Activated T-cell treated with anti-CD3 and anti-CD28 coated beads for 24 hours (primary cell): Measurements from ENCODE around the gene NXN.
"Not testable (repeated sequence)": the region's sequence is repeated elsewhere in the genome, so short reads cannot be mapped to it uniquely, and the experiment has no call there.

Source experiments
- DNase-seq: peaks from one replicate; pipeline ENCODE4 v3.0.0-alpha.2; 2020; ENCODE audit warnings: low read depth

Gene NXN

DNA sequence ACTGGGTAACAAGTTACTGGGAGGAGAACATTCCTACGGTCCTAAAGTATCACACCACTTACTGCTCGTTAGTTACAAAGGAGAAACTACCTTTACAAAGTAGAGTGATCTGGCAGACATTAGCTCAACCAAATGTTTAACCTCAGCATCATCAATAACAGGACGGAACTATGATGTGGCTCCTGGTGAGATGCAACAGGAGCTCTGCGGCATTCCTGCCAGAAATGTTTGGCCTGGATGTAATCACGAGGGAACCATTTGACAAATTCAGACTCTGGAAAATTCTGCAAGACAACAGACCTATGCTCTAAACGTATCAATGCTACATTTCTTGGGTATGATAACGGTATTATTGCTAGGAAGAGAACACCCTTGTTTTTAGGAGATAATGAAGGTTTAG, 117.0 kb downstream of the NXN start:
- DNase-seq: no peak

- no peak for DNase-seq
Observed at GRCh38 chr17:861364-861763, 118.2 kb downstream of the NXN start.

DNA sequence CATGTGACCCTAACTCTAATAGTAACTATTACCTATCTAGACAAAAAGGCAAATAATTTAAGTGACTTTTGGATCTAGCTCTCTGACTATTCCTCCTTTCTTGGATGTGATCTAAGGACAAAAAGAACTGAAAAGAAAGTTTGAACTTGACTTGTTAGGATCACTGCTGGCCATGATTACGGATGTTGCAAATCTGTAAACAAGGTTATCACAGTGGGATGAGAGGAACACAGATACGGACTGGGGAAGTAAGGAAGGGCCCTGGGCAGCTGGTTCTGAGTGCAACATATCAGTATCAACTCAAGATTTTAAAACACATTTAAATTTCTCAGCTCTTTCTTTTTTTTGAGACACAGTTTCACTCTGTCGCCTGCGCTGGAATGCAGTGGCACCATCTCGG, 118.8 kb downstream of the NXN start:
- no peak for DNase-seq

GRCh38 chr17:859824-860195, 119.8 kb downstream of the NXN start:
- no peak for DNase-seq

DNA sequence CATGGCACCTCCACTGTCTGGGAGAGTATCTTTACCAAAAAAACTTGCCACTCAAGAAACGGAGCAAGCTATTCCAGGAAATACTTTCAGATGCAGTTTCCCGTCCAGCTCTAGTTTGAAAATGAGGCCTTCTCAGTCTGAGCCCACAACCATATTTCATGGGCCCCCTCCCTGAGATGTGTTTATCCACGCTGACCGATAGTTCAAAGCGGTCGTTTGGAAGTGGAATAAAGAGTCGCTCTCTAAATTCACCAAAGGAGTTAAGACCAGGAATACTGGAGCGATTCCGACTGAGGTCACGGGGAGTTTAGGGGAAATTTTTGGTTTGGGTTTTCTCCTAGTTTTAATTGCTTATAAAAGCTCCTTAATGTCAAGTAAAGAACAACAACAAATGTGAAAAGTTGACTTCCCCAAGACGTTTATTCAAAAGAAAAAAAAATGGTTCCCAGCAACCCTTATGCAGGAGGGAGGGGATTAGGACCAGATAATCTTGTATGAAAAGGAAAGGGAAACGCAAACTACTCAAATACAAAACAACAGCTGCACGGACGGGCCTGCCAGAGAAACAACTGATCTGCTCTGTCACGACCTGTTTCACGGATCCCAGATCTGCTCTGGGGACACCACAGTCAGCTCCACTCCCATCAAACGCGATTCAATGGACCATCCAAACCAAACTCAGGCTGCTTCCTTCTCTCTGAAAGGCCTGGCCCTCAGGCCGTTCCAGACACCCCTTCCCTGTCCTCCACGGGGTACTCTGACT, 120.3 kb downstream of the NXN start:
- DNase-seq: no peak

DNA sequence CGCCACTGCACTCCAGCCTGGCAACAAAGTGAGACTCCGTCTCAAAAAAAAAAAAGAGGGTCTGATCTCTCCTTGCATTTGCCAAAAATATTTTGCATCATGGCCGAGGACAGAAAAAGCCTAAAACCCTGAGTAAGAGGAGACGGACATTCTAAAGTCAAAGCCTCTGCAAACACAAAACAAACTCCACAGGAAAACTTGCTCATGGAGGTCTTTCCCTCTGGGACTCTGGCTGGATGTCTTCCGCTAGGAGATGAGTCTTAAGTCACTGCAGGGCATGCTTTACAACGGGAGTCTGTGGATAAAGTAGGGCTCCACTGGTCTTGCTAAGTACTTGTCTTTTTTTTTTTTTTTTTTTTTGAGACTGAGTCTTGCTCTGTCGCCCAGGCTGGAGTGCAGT, 123.4 kb downstream of the NXN start:
- no peak for DNase-seq

GRCh38 chr17:855569-855968, 124.0 kb downstream of the NXN start:
- DNase-seq: no peak

GRCh38 chr17:852850-853249, 126.7 kb downstream of the NXN start:
- DNase-seq: not testable (repeated sequence)

DNA sequence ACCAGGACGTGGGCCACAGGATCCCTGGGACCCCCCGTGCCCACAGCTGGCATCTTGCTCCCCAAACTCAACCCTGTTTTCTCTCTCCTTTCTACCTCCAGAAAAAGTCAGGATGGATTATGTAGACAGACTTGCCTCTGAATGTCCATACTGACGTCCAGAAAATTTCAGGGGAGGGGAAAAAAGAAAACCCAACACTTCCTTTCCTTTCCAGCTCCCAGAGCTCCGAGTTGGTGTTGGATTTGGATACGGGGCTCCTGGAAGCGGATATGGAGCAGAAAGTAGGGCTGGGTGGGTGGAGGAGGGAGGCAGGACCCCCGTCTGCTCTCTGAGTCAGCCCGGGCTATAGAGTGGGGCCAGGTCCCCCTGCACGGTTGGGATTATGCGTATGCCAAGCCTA, 127.2 kb downstream of the NXN start:
- no peak for DNase-seq

DNA sequence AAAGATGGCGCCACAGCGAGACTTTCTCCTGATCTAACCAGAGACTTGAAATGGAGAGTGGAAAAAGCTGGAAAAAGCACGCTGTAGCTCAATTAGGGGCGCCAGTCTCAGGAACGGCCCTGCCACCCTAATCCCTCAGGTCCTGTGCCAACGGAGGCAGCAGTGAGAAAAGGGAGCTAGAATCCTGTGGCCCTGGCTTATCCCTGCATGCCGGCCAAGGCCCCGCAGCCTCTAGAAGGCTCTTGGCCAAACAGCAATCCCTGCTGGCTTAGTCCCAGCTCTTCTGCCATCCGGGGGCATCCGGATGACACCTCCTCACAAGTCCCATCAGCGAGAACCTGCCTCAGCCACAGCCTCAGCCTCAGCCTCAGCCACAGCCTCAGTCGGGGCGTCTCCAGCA, 127.7 kb downstream of the NXN start:
- DNase-seq: no peak

DNA sequence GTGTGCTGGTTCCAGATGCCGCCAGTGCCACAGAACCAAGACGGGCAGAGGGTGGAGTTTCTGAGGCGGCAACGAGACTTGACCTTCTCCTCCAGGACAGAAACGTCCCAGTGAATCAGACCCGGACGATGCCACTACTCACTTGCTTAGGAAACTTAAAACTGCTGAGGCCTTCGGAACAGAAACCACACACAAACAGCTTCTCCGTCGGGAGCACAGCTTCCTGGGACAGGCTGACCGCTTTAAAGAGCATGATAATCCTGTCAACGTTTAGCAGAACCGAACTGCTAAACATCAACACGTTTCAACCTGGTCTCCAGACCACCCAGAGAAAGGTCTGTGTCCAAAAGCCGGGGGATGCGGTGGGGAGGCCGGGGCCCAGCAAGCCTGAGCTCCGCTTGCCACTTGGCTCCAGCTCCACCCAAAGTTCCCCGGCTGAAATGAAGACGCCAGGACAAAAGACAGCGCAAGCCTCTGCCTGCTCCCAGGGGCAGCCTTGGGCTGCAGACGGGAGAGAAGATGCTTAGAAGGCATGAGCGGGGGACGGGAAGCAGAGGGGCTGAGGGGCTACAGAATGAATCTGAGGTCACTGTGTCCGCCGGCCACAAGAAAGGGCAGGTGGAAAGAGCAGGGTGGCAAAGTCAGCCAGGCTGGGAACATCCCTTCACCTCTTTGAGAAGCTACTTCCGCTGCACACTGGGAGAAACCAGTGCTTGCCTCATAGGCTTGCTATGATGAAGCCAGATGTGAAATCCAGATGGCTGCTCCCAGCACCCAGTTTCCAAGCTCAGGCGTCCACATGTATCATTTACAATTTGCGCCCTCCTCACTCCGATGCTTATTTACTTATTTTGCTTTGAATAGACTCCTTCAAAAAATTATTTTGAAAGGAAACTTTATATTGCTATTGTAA, 128.5 kb downstream of the NXN start:
- DNase-seq: no peak

DNA sequence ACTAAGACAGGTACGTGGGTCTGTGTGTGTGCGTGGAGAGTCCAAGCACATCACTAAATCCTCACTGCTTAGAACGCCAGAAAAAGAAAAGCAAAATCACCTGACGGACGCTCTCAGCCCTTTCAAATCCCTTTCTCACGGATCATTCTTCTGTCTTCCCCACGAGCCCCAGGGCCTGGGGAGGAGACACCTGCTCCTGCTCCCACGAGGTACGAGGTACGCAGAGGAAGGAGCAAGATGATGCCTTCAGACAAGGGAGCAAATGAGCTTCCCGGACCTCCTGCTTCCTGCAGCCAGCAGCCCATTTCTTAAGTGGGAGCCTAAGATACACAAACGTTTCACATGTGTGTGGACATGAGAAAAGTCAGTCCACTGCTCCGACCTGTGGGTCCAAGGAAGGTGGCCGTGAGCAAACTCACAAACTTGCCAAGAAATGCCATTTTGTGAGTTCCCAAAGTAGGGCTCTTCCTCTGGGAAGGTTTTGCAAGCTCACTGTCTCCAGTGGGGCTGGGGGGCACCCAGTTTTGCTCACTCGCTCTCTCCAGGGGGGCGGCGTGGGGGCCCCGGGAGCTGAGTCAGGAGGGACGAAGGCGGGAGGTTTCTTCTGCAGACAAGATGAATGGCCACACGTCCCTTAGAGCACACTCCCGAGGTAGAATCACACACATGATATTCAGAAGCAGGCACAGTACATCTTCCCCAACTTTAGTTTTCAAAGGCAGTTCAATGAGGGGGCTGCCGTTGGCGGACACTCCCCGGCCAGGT, 129.3 kb downstream of the NXN start:
- no peak for DNase-seq

DNA sequence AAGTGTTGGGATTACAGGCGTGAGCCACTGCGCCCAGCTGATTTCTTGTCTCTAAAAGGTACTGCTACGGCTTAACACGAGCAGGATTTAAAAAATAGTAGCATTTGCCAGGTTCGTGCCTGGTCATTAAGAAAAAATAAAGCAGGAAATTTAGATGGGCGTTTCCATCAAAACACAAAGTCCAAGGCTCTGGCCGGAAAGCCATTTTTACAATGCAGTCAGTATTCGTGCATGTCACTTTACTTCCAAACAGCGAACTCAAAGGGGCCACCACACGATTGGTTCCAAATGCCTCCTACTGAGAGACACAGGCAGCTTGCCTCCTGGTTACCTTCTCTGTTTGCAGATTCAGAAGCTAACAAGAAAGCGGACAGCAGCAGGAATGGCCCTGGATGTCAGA, 131.2 kb downstream of the NXN start:
- DNase-seq: no peak

DNA sequence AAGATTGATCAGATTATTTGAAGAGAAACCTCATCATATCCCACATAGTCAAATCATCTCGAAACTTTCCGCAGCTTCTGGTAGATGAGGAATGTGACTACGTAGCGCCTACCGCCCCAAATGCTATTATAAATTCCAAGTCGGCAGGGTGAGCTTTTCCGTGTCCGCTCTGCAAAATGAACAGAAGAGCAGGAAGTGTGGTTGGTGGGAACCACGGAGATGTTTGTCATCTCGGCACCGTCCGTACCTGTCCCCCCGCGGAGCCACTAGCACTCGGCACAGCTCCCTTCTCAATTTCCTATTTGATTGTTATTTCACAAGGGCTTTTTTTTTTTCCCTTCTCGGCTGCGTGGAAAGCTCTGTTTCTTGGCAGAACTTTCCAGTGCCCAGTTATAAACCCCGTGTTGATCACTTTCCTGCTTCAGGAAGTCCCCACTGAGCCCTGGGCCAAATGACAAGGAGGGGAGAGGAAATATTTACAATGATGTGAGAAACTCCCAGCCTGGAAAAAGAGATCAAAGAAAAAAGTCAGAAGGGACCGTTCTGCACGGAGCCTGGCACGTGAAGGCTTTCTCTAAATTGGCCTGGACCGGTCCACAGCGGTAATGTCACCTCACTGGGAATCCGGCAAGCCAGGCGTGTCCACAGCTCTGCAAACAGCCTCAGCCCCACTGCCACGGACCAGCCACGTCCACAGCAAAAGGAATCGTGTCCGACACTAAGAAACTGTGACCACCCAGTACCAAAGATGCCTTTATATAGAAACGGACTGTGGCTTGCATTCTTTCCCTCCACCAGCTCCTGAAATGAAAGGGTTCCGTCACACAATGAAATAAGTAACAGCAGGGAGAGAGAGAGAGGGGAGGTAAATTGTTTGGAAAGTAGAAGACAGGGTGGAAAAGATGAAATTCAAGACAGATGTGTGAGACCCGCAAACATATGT, 132.4 kb downstream of the NXN start:
- no peak for DNase-seq

DNA sequence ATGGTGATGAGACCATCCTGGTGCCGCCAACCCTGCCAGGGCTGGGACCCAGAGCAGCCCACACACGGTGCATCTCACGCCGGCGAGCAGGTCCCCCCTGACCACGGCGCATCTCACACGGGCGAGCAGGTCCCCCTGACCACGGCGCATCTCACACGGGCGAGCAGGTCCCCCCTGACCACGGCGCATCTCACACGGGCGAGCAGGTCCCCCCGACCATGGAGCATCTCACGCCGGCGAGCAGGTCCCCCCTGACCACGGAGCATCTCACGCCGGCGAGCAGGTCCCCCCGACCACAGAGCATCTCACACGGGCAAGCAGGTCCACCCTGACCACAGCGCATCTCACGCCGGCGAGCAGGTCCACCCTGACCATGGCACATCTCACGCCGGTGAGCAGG, 138.3 kb downstream of the NXN start:
- no peak for DNase-seq

- no peak for DNase-seq
Observed at GRCh38 chr17:838486-838885, 141.1 kb downstream of the NXN start.

DNA sequence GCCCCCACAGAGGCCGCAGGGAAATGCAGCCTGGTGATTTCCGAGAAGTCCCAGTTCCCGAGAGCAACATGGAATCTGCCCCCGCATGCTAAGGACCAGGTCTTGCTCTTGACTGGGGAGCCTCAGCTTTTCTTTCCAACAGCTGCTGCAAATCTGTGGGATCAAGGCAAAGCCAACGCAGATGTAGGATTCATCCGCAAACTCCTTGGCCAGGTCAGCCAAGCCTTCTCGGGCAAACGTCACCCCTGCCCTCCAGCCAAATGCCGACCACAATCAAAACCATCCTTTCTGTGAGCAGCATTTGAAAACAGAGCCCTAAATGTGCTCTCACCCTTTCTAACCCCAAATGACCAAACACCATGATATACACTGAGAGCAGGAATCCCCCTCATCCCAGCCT, 143.4 kb downstream of the NXN start:
- DNase-seq: no peak

GRCh38 chr17:835721-836120, 143.9 kb downstream of the NXN start:
- not testable (repeated sequence) for DNase-seq

DNA sequence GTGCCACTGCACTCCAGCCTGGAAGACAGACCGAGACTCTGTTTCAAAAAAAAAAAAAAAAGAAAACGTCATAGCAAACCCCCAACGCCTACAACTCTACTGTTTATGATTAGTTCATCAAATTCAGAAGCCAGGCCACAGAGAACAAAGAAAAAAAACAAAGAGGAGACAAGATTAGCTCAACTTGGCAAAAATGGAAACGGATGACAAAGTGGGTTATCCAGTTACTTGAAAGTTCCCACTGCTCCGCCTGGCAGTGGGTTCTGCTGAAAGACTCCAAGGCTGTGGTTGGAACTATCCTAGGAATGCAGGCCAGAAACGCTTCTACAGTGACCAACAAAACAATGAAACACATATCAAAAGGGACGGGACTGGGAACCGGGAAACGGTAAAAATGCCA, 144.3 kb downstream of the NXN start:
- DNase-seq: no peak

DNA sequence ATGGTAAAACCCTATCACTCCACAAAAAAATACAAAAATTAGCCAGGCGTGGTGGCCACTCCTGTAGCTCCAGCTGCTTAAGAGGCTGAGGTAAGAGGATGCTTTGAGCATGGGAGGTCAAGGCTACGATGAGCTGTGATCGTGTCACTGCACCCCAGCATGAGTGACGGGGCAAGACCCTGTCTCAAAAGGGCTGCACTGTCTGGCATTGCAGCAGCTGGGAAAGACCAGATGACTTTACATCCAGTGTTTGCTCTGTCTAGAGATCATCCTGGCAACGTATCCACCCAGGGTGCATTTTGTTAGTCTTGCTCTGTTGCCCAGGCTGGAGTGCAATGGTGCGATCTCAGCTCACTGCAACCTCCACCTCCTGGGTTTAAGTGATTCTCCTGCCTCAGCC, 145.4 kb downstream of the NXN start:
- no peak for DNase-seq

DNA sequence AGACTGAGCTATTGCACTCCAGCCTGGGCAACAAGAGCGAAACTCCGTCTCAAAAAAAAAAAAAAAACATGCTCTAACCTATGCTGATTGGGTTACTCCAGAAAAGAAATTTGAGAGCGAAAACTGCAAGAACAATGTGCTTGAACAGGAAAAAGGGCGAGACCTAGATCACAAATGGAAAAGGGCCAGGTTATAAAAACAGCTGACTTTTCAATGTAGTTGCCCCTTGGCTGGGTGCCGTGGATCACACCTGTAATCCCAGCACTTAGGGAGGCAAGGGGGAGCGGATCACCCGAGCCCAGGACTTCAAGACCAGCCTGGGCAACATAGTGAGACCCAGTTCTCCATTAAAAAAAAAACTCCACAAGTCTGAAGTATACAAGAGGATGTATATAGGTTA, 148.6 kb downstream of the NXN start:
- no peak for DNase-seq

- no peak for DNase-seq
Observed at GRCh38 chr17:830381-830780, 149.2 kb downstream of the NXN start.
